SHP77 treated with DMSO at 0.1 percent for 48 hours (cell line): ENCODE measurements around the gene PRMT7.

Experiments
- DNase-seq: peaks from one replicate; lab custom pipeline; 2025; lab: John Stamatoyannopoulos, UW

Gene PRMT7

GRCh38 chr16:68306633-68307032, 4.2 kb upstream of the PRMT7 start:
- DNase-seq, result no peak

GRCh38 chr16:68309799-68310198, 1.0 kb upstream of the PRMT7 start:
- DNase-seq, result no peak

GRCh38 chr16:68310437-68310773, 414 bp upstream of the PRMT7 start:
- no peak for DNase-seq

GRCh38 chr16:68313116-68313515, 2.3 kb downstream of the PRMT7 start:
- DNase-seq, result no peak

- no peak for DNase-seq
These were observed 8.5 kb downstream of the PRMT7 start for GRCh38 chr16:68319185-68319908.

GRCh38 chr16:68324336-68324735, 13.5 kb downstream of the PRMT7 start:
- no peak for DNase-seq

GRCh38 chr16:68324780-68325357, 14.1 kb downstream of the PRMT7 start:
- no peak for DNase-seq

- peak; percentile 58 for DNase-seq
These were observed 17.5 kb downstream of the PRMT7 start for GRCh38 chr16:68328151-68328859.

- no peak for DNase-seq
These were observed 18.1 kb downstream of the PRMT7 start for GRCh38 chr16:68328860-68329390.

- DNase-seq, result no peak
These were observed 21.1 kb downstream of the PRMT7 start for GRCh38 chr16:68331879-68332410.

- no peak for DNase-seq
These were observed 21.7 kb downstream of the PRMT7 start for GRCh38 chr16:68332411-68333121.

- no peak for DNase-seq
These were observed 24.4 kb downstream of the PRMT7 start for GRCh38 chr16:68335175-68335574.

- no peak for DNase-seq
These were observed 27.7 kb downstream of the PRMT7 start for GRCh38 chr16:68338326-68339119.

GRCh38 chr16:68339214-68339613, 28.4 kb downstream of the PRMT7 start:
- no peak for DNase-seq

GRCh38 chr16:68342620-68343019, 31.8 kb downstream of the PRMT7 start:
- DNase-seq, result no peak

GRCh38 chr16:68343137-68343536, 32.3 kb downstream of the PRMT7 start:
- no peak for DNase-seq

GRCh38 chr16:68344252-68344651, 33.4 kb downstream of the PRMT7 start:
- no peak for DNase-seq

GRCh38 chr16:68345351-68345810, 34.6 kb downstream of the PRMT7 start:
- no peak for DNase-seq

- no peak for DNase-seq
These were observed 35.3 kb downstream of the PRMT7 start for GRCh38 chr16:68345958-68346635.

GRCh38 chr16:68346892-68347480, 36.2 kb downstream of the PRMT7 start:
- no peak for DNase-seq
